Gastroesophageal sphincter (tissue), 4 donors: ENCODE results near the gene IER2. TPM values are rescaled to one million over a fixed set of nuclear protein-coding genes. Genes with fewer than 3 reads are reported as not detected.
A peak's percentile ranks its signal among the peaks of the same experiment; 100 is the strongest.

Experiments
- ATAC-seq: fragments of 150-250 bp; one replicate; pipeline ENCODE4 v1.9.1; 2016; ENCODE audit warnings: mild to moderate bottlenecking, moderate library complexity
- H3K27ac ChIP-seq, 4 donors: fragments of 200-600 bp; sonication (generic) in 3 of 4; 1 replicate in 3 of 4; 2 replicates in 1 of 4; pipeline ENCODE4 v1.5.1; 2016 to 2019
- H3K27me3 ChIP-seq: fragments of 200-600 bp; sonication (generic); one replicate; pipeline ENCODE4 v1.5.1; 2019
- H3K36me3 ChIP-seq, 2 donors: fragments of 200-600 bp; sonication (generic); one replicate each; pipeline ENCODE4 v1.5.1; 2019; ENCODE audit warnings: control low read depth in 1 of 2
- H3K4me1 ChIP-seq, 3 donors: fragments of 200-600 bp; sonication (generic); 1 replicate in 2 of 3; 2 replicates in 1 of 3; pipeline ENCODE4 v1.5.1; 2016 to 2019; ENCODE audit warnings: control low read depth in 2 of 3
- H3K4me3 ChIP-seq, 2 donors: fragments of 200-600 bp; sonication (generic); one replicate each; pipeline ENCODE4 v1.5.1; 2019; ENCODE audit warnings: mild to moderate bottlenecking in 1 of 2, moderate library complexity in 1 of 2
- H3K9me3 ChIP-seq, 3 donors: fragments of 200-600 bp; sonication (generic); one replicate each; pipeline ENCODE4 v1.5.1; 2017 to 2019; ENCODE audit warnings: control low read depth in 2 of 3
- CTCF ChIP-seq, 4 experiments: fragments of 200-600 bp in 2 of 4; fragments of 450-650 bp in 2 of 4; sonication (generic) in 1 of 4; IDR thresholded peaks; one replicate each; pipeline ENCODE4 v1.5.1; 2017 to 2019; ENCODE audit warnings: antibody characterized with exemption in 4 of 4, mild to moderate bottlenecking in 2 of 4, moderate library complexity in 2 of 4
- EP300 ChIP-seq: sonication (generic); formaldehyde crosslinking; IDR thresholded peaks from one replicate; pipeline ENCODE4 v1.6.1; 2017; ENCODE audit warnings: antibody characterized with exemption, mild to moderate bottlenecking
- POLR2A ChIP-seq, 2 donors: fragments of 450-650 bp; IDR thresholded peaks; one replicate each; pipeline ENCODE4 v1.6.1; 2017; ENCODE audit warnings: antibody characterized with exemption in 2 of 2, mild to moderate bottlenecking in 2 of 2, moderate library complexity in 1 of 2
- POLR2AphosphoS5 ChIP-seq: sonication (generic); formaldehyde crosslinking; IDR thresholded peaks from one replicate; pipeline ENCODE4 v1.6.1; 2017; ENCODE audit warnings: antibody characterized with exemption
- WGBS, 2 donors: methylation state at CpG; one replicate each; pipeline ENCODE4 v1.1.5; 2018; ENCODE audit warnings: low coverage in 1 of 2; 5-methylcytosine and 5-hydroxymethylcytosine counted together
- total RNA-seq, 4 donors: library from RNA; depleted of rRNA; stranded (reverse); fragments of >200 nt; gene quantifications; one replicate each; pipeline ENCODE4 v1.1.0, GENCODE V29; 2016

IER2 gene
- total RNA-seq, 4 donors from 2014 or later, result 33.8 to 62.1 (median 48.0) TPM

DNA sequence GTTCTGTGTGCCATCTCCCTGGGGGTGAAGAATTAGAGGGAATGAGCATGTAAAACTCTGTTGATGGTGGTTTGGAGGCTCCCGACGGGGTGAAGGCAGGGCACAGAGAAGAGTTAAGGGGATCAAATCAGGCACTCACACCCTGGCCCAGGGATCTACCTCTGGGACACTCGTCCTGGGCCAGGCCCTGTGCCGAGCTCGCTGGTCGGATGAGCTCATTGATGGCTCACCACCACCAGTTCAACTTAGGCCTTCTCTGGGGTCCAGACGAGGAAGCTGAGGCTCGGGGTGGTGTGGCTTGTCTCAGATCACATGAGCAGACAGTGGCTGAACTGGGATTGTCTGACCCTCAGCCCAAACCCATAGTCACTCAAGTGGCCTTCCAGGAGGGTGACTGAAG is 30.6 kb upstream of the IER2 start:
- WGBS, 2 donors, result 64% methylated on average over 7 of the region's 8 CpGs; no CpG with 5 or more reads in 1 of the 2 donors
- Histone ChIP-seq H3K27me3 (no peaks in the 10 kb centered on the region), H3K36me3 (peaks cover 0 to 21% of the 10 kb centered on the region in 2 donors), H3K9me3 (no peaks in the 10 kb centered on the region), H3K4me3 (peak overlapping the region in 1 of 2 donors; percentile 98), H3K27ac (no peak overlapping the region), H3K4me1 (peaks cover 3 to 54% (median 31%) of the 10 kb centered on the region in 3 donors)
- ATAC-seq, result no peak
- TF ChIP-seq EP300, result no peak

DNA sequence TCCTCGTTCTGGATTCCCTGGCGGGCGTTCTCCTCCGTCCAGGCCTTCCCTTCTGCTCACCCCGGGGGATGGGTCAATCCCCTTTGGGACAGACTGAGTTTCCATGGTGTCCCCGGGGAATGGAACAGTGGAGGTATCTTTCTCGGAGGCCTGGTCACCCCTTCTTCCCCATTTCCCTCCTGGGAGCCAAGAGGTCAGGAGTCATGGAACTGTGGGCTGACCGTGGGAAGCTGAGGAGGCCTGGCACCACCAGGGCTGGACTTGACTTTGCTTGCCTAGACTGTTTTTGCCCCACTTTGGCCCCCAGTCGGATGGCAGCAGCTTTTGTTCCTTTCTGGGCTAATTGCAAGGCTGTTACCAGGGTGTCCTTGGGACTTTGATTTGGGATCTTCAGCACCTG is 30.2 kb upstream of the IER2 start:
- no peak overlapping the region for H3K27ac ChIP-seq
- TF ChIP-seq POLR2AphosphoS5, result no peak
- no peak for TF ChIP-seq POLR2A (IDR thresholded peaks at IDR 0.05)
- no peak for TF ChIP-seq EP300
- TF ChIP-seq CTCF (IDR thresholded peaks at IDR 0.05), result no peak
- H3K27me3 ChIP-seq, result no peaks in the 10 kb centered on the region
- WGBS, 2 donors, result 33% methylated on average over 1 of the region's 9 CpGs; no CpG with 5 or more reads in 1 of the 2 donors
- no peaks in the 10 kb centered on the region for H3K9me3 ChIP-seq
- peaks cover 3 to 54% (median 31%) of the 10 kb centered on the region in 3 donors for H3K4me1 ChIP-seq
- no peak overlapping the region for H3K4me3 ChIP-seq
- peaks cover 0 to 18% of the 10 kb centered on the region in 2 donors for H3K36me3 ChIP-seq
- no peak for ATAC-seq

DNA sequence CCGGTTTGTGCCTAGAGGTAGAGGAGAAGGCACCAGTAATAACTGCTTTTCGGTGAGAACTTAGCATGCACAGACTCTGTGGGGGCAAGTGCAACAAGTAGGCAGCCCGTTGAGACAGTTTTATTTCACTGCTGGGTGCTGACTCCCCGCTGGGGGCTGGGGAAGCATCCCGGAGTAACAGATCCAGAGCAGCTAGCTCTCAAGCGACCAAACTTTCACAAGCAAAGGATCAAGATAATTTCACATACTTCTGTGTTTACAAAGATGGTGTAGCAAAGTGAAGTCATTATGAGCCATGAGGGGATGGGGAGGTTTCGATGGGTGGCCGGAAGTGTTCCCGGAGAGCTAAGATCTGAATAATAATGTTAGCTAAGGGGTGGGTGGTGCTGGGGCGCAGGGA is 29.4 kb upstream of the IER2 start:
- Histone ChIP-seq H3K4me1 (peaks cover 3 to 46% (median 25%) of the 10 kb centered on the region in 3 donors), H3K9me3 (no peaks in the 10 kb centered on the region), H3K36me3 (peaks cover 0 to 15% of the 10 kb centered on the region in 2 donors), H3K4me3 (no peak overlapping the region), H3K27me3 (no peaks in the 10 kb centered on the region), H3K27ac (no peak overlapping the region)
- WGBS, 2 donors, result 47 to 76% methylated on average over 4 to 7 of the region's 10 CpGs
- ATAC-seq, result no peak
- TF ChIP-seq POLR2A (IDR thresholded peaks at IDR 0.05) (no peak), CTCF (IDR thresholded peaks at IDR 0.05) (no peak), POLR2AphosphoS5 (no peak), EP300 (no peak)

DNA sequence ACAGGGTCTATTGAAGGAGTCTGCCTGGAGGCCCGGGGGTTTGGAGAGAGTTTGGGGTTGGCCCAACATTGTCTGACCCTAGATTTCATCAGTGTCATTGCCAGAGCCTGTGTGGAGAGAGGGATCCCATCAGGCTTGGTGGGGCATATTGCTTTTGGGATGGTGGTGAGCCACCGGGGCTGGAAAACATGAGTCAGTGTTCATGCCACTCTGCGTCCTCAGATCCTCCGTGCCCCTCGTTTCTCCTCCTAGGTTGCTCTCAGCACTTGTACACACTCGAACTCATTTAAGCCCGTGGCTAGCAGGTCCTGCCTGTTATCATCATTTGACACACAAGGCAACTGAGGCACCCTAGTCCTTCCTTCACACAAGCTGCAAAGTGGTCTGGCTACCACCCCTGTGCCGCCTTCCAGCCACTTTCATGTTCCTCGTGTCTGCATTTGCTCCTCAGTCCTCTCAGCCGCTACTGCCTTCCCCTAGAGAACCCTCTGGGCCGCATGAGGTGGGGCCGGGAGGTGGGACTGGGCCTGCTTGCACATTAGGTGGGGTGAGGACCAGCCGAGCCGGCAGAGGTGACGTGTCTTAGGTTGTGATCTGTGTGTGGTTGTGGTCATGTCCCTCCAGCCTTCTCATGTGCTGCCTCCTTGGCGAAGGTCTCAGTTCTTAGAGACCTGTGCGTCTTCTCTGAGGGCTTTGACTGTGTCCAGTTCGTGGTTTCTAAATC is 28.5 kb upstream of the IER2 start:
- TF ChIP-seq CTCF (IDR thresholded peaks at IDR 0.05) (no peak), POLR2AphosphoS5 (no peak), POLR2A (IDR thresholded peaks at IDR 0.05) (no peak), EP300 (no peak)
- no peaks in the 10 kb centered on the region for H3K9me3 ChIP-seq
- H3K36me3 ChIP-seq, result peaks cover 0 to 22% of the 10 kb centered on the region in 2 donors
- H3K4me3 ChIP-seq, result no peak overlapping the region
- peaks cover 3 to 41% (median 22%) of the 10 kb centered on the region in 3 donors for H3K4me1 ChIP-seq
- 53 to 76% methylated on average over 3 to 5 of the region's 18 CpGs for WGBS, 2 donors
- no peak overlapping the region for H3K27ac ChIP-seq
- no peaks in the 10 kb centered on the region for H3K27me3 ChIP-seq
- ATAC-seq, result no peak

DNA sequence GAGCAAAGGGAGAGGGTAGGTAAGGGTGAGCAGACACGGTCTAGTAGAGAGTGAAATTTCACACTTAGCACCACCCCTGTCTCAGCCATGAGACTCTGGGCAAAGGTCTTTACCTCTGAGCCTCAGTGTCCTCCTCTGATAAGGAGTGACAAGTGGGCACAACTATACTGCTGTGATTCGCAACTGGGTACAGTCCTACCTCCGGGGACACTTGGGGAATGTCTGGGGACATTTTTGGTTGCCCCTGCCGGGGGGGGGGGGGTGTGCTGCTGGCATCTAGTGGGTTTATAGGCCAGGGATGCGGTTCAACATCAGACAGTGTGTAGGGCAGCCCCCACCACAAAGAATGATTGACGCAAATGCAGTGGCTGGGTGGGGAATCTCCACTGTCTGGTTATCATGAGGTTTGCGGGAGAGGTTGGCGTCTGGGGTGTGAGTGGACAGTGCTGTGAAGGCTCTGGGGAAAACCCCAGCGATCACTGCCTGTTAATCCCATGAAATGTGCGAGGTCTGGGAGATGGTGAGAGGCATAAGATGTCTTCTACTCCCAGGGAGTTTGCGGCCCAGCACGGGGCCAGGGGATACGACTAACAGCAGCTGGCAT is 27.8 kb upstream of the IER2 start:
- no peaks in the 10 kb centered on the region for H3K9me3 ChIP-seq
- TF ChIP-seq POLR2A (IDR thresholded peaks at IDR 0.05) (no peak), CTCF (IDR thresholded peaks at IDR 0.05) (no peak), EP300 (no peak), POLR2AphosphoS5 (no peak)
- WGBS, 2 donors, result 79 to 84% methylated on average over 8 of the region's 13 CpGs
- H3K27me3 ChIP-seq, result no peaks in the 10 kb centered on the region
- peaks cover 0 to 24% of the 10 kb centered on the region in 2 donors for H3K36me3 ChIP-seq
- H3K4me3 ChIP-seq, result no peak overlapping the region
- ATAC-seq, result no peak
- peaks cover 3 to 35% (median 19%) of the 10 kb centered on the region in 3 donors for H3K4me1 ChIP-seq
- no peak overlapping the region for H3K27ac ChIP-seq
